WTC11 (cell line): ENCODE results near the gene ATP5PB. TPM values are rescaled to one million over a fixed set of nuclear protein-coding genes. Genes with fewer than 3 reads are reported as not detected.

Experiments used
- ATAC-seq: fragments of 200-7000 bp; cut with Tn5 transposase; 2 replicates; pipeline ENCODE4 v1.10.0; 2021; ENCODE audit warnings: mild to moderate bottlenecking, moderate library complexity
- Bru-seq: library from RNA; stranded (reverse); fragments of 400-500 nt; gene quantifications from one replicate; lab custom pipeline; 2021; lab: Mats Ljungman, UMichigan
- CTCF ChIA-PET: fragments of 300-600 bp; sonication (Branson Sonifier 250); formaldehyde crosslinking; loops from one replicate; lab custom pipeline; 2021; ENCODE audit warnings: antibody characterized with exemption; lab: Charles Lee
- POLR2A ChIA-PET: fragments of 350-600 bp; sonication (Branson Sonifier 250); formaldehyde crosslinking; loops from one replicate; lab custom pipeline; 2021; ENCODE audit warnings: antibody characterized with exemption; lab: Charles Lee
- DNase-seq: peaks from one replicate; pipeline ENCODE4 v3.0.0; 2021; ENCODE audit warnings: low spot score
- H3K27ac Mint-ChIP-seq: 2 replicates; pipeline ENCODE4 v1.8.0; 2021; ENCODE audit warnings: mixed read lengths
- H3K27me3 Mint-ChIP-seq: 2 replicates; pipeline ENCODE4 v1.8.0; 2021; ENCODE audit warnings: low read depth, mild to moderate bottlenecking, moderate library complexity, mixed read lengths
- H3K36me3 Mint-ChIP-seq: 2 replicates; pipeline ENCODE4 v1.8.0; 2021; ENCODE audit warnings: mixed read lengths
- H3K4me1 Mint-ChIP-seq: 2 replicates; pipeline ENCODE4 v1.8.0; 2022; ENCODE audit warnings: mixed read lengths
- H3K4me3 Mint-ChIP-seq: 2 replicates; pipeline ENCODE4 v1.8.0; 2021; ENCODE audit warnings: mild to moderate bottlenecking, moderate library complexity, mixed read lengths
- H3K9me3 Mint-ChIP-seq: 2 replicates; pipeline ENCODE4 v1.8.0; 2021; ENCODE audit warnings: mixed read lengths
- ATF1 ChIP-seq: sonication (generic); formaldehyde crosslinking; IDR thresholded peaks from 2 replicates; pipeline ENCODE4 v1.8.1; 2023; ENCODE audit warnings: mild to moderate bottlenecking, moderate library complexity, missing genetic modification reagents
- ELF4 ChIP-seq: sonication (generic); formaldehyde crosslinking; IDR thresholded peaks from 2 replicates; pipeline ENCODE4 v1.8.1; 2022; ENCODE audit warnings: low read depth, mild to moderate bottlenecking, moderate library complexity, missing genetic modification reagents
- EMX1 ChIP-seq: fragments of 250-450 bp; sonication (Bioruptor Pico); IDR thresholded peaks from 2 replicates; pipeline ENCODE4 v1.8.0; 2021; ENCODE audit warnings: mild to moderate bottlenecking
- ETV6 ChIP-seq: sonication (generic); formaldehyde crosslinking; IDR thresholded peaks from 2 replicates; pipeline ENCODE4 v1.8.1; 2022; ENCODE audit warnings: mild to moderate bottlenecking, missing genetic modification reagents
- FOXP1 ChIP-seq: sonication (generic); formaldehyde crosslinking; IDR thresholded peaks from 2 replicates; pipeline ENCODE4 v1.8.0; 2022; ENCODE audit warnings: missing genetic modification reagents, mild to moderate bottlenecking, moderate library complexity, borderline replicate concordance
- GRHL2 ChIP-seq: fragments of 250-450 bp; sonication (Bioruptor Pico); IDR thresholded peaks from 2 replicates; pipeline ENCODE4 v1.8.0; 2022; ENCODE audit warnings: mild to moderate bottlenecking, moderate library complexity; ENCODE audit not compliant: insufficient replicate concordance, severe bottlenecking
- KAT7 ChIP-seq: sonication (generic); formaldehyde crosslinking; IDR thresholded peaks from 2 replicates; pipeline ENCODE4 v1.8.1; 2023; ENCODE audit warnings: missing genetic modification reagents, mild to moderate bottlenecking, borderline replicate concordance
- MXD4 ChIP-seq: fragments of 250-450 bp; sonication (Bioruptor Pico); IDR thresholded peaks from 2 replicates; pipeline ENCODE4 v1.8.0; 2021; ENCODE audit warnings: mild to moderate bottlenecking, moderate library complexity, borderline replicate concordance
- NFE2L1 ChIP-seq: sonication (generic); formaldehyde crosslinking; IDR thresholded peaks from 2 replicates; pipeline ENCODE4 v1.8.1; 2023; ENCODE audit warnings: missing genetic modification reagents
- NFYB ChIP-seq: sonication (generic); formaldehyde crosslinking; conservative IDR thresholded peaks from 2 replicates; pipeline ENCODE4 v1.8.0; 2022; ENCODE audit warnings: low read depth, missing genetic modification reagents
- NR3C1 ChIP-seq: sonication (generic); formaldehyde crosslinking; conservative IDR thresholded peaks from 2 replicates; pipeline ENCODE4 v1.8.1; 2023; ENCODE audit warnings: low read depth, mild to moderate bottlenecking, missing genetic modification reagents
- RORB ChIP-seq: fragments of 250-450 bp; sonication (Bioruptor Pico); IDR thresholded peaks from 2 replicates; pipeline ENCODE4 v1.9.0; 2021; ENCODE audit warnings: mild to moderate bottlenecking
- TEAD4 ChIP-seq: sonication (generic); formaldehyde crosslinking; IDR thresholded peaks from 2 replicates; pipeline ENCODE4 v1.8.0; 2022; ENCODE audit warnings: mild to moderate bottlenecking, missing genetic modification reagents
- ZNF232 ChIP-seq: sonication (generic); formaldehyde crosslinking; IDR thresholded peaks from 2 replicates; pipeline ENCODE4 v1.8.0; 2022; ENCODE audit warnings: mild to moderate bottlenecking, missing genetic modification reagents
- ZNF423 ChIP-seq: fragments of 250-450 bp; sonication (Bioruptor Pico); IDR thresholded peaks from 2 replicates; pipeline ENCODE4 v2.1.2; 2022; ENCODE audit warnings: mild to moderate bottlenecking, moderate library complexity
- long read RNA-seq, 3 experiments: library from RNA in 1 of 3; library from capped mRNA in 1 of 3; library from polyadenylated mRNA in 1 of 3; unstranded in 2 of 3; stranded (forward) in 1 of 3; transcript quantifications; one replicate each; pipeline ENCODE4 v2.0.0, GENCODE V29; 2021
- total RNA-seq: library from RNA; stranded (reverse); gene quantifications from 3 replicates; pipeline ENCODE4 v1.2.3, GENCODE V29; 2021
- TF ChIP-seq, protein P1 (sequence below): fragments of 250-450 bp; sonication (Bioruptor Pico); IDR thresholded peaks from 2 replicates; pipeline ENCODE4 v1.9.0; 2021; ENCODE audit warnings: mild to moderate bottlenecking
- TF ChIP-seq, protein P2 (sequence below): fragments of 250-450 bp; sonication (Bioruptor Pico); IDR thresholded peaks from 2 replicates; pipeline ENCODE4 v1.9.0; 2021; ENCODE audit warnings: mild to moderate bottlenecking
- TF ChIP-seq, protein P3 (sequence below): fragments of 250-450 bp; sonication (Bioruptor Pico); conservative IDR thresholded peaks from 2 replicates; pipeline ENCODE4 v1.9.0; 2021; ENCODE audit warnings: mild to moderate bottlenecking
- TF ChIP-seq, protein P4 (sequence below): sonication (generic); formaldehyde crosslinking; IDR thresholded peaks from 2 replicates; pipeline ENCODE4 v1.8.0; 2022; ENCODE audit warnings: mild to moderate bottlenecking, missing genetic modification reagents
- TF ChIP-seq, protein P5 (sequence below): sonication (generic); formaldehyde crosslinking; IDR thresholded peaks from 2 replicates; pipeline ENCODE4 v1.8.1; 2023; ENCODE audit warnings: mild to moderate bottlenecking, missing genetic modification reagents
- TF ChIP-seq, protein P6 (sequence below): sonication (generic); formaldehyde crosslinking; IDR thresholded peaks from 2 replicates; pipeline ENCODE4 v1.8.0; 2023; ENCODE audit warnings: missing genetic modification reagents, mild to moderate bottlenecking, borderline replicate concordance

The ATP5PB gene, protein sequence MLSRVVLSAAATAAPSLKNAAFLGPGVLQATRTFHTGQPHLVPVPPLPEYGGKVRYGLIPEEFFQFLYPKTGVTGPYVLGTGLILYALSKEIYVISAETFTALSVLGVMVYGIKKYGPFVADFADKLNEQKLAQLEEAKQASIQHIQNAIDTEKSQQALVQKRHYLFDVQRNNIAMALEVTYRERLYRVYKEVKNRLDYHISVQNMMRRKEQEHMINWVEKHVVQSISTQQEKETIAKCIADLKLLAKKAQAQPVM
- total RNA-seq: 243 to 284 TPM (median 253 TPM) in 3 replicates
- Bru-seq, nascent RNA: percentile 95 among the genes with signal in this experiment
- long read RNA-seq, experiment 1, transcript ATP5PB-201 (6 exons, 1,040 nt): minor isoform, 6 of 528 reads
- long read RNA-seq, experiment 1, transcript ATP5PB-202 (7 exons, 3,156 nt): major isoform, 505 of 528 reads
- long read RNA-seq, experiment 1, partial matches to known transcripts: 16 of 528 reads
- long read RNA-seq, experiment 1, other reads (novel, unspliced or antisense): 1 of 528 reads
- long read RNA-seq, experiment 2, transcript ATP5PB-201 (6 exons, 1,040 nt): minor isoform, 7 of 349 reads
- long read RNA-seq, experiment 2, transcript ATP5PB-202 (7 exons, 3,156 nt): major isoform, 246 of 349 reads
- long read RNA-seq, experiment 2, partial matches to known transcripts: 62 of 349 reads
- long read RNA-seq, experiment 2, other reads (novel, unspliced or antisense): 34 of 349 reads
- long read RNA-seq, experiment 3, transcript ATP5PB-202 (7 exons, 3,156 nt): major isoform, 1,605 of 1,679 reads
- long read RNA-seq, experiment 3, transcript ATP5PB-201 (6 exons, 1,040 nt): minor isoform, 26 of 1,679 reads
- long read RNA-seq, experiment 3, partial matches to known transcripts: 10 of 1,679 reads
- long read RNA-seq, experiment 3, other reads (novel, unspliced or antisense): 37 of 1,679 reads

DNA sequence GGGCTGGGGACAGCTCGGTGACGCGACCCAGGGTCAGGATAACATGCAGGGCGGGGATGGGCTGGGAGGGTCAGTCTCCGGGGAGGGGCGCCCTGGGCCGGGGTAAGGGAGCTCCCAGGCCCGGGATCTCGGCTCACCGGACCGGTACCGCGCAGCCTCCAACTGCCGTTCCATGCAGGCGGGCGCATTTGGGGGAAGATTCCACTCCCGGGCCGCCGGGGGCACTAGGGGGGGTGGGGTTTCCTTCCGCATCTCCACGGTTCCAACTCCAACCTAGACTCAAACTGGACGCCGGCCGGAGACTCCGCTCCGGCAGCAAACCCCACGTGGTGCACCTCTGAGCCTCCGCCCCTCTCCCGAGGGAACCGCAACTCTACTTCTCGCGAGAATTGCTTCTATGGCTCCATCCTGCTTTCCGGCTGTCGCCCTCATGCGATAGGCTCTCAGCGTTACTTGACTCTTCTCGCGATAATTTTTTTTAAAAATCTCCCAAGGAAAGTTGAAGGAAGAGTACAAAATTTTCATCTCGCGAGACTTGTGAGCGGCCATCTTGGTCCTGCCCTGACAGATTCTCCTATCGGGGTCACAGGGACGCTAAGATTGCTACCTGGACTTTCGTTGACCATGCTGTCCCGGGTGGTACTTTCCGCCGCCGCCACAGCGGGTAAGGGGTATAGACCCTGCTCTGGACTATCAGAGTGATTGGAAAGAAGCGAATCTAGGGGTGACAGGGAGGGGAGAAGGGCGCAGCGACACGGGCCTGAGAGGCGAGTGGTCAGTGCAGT, at the start of gene ATP5PB, which contains the start of gene WDR77:
Gene ATP5PB, plus strand, starts transcription at position 547 of the 785 bp plus-strand sequence. Its CDS starts 78 bp downstream, at position 625.
Gene WDR77, minus strand, starts transcription at position 339 of the 785 bp plus-strand sequence. Its CDS starts 87 bp downstream, at position 252.
- peak; percentile 98 for ATAC-seq
- H3K4me1 Mint-ChIP-seq: peaks cover 31% of the 10 kb centered on the region
- H3K36me3 Mint-ChIP-seq: peaks cover 30% of the 10 kb centered on the region
- ChIA-PET CTCF (interaction anchor here (0.7 to 1.5 kb wide), 7 partner anchors 33 to 289 kb away, joined by 3 to 14 read pairs (median 5); no protein-coding TSS in a partner anchor), POLR2A (interaction anchor here (0.7 to 1.0 kb wide), 4 partner anchors 13 to 558 kb away, joined by 3 to 8 read pairs (median 4); no protein-coding TSS in a partner anchor)
- peak; percentile 92 for DNase-seq
- no peaks in the 10 kb centered on the region for H3K9me3 Mint-ChIP-seq
- H3K4me3 Mint-ChIP-seq: peak within 1 kb of the TSS; percentile 100
- no peaks in the 10 kb centered on the region for H3K27me3 Mint-ChIP-seq
- peak within 1 kb of the TSS; percentile 99 for H3K27ac Mint-ChIP-seq
- TF ChIP-seq, protein P1, sequence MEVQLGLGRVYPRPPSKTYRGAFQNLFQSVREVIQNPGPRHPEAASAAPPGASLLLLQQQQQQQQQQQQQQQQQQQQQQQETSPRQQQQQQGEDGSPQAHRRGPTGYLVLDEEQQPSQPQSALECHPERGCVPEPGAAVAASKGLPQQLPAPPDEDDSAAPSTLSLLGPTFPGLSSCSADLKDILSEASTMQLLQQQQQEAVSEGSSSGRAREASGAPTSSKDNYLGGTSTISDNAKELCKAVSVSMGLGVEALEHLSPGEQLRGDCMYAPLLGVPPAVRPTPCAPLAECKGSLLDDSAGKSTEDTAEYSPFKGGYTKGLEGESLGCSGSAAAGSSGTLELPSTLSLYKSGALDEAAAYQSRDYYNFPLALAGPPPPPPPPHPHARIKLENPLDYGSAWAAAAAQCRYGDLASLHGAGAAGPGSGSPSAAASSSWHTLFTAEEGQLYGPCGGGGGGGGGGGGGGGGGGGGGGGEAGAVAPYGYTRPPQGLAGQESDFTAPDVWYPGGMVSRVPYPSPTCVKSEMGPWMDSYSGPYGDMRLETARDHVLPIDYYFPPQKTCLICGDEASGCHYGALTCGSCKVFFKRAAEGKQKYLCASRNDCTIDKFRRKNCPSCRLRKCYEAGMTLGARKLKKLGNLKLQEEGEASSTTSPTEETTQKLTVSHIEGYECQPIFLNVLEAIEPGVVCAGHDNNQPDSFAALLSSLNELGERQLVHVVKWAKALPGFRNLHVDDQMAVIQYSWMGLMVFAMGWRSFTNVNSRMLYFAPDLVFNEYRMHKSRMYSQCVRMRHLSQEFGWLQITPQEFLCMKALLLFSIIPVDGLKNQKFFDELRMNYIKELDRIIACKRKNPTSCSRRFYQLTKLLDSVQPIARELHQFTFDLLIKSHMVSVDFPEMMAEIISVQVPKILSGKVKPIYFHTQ (CRISPR knock-in tag): no peak
- TF ChIP-seq ZNF232 (CRISPR knock-in tag) (no peak), ETV6 (CRISPR knock-in tag) (0 out of 2 replicates have a peak, but pooled peaks have one; percentile 17), FOXP1 (CRISPR knock-in tag) (no peak), ATF1 (CRISPR knock-in tag) (no peak), KAT7 (CRISPR knock-in tag) (no peak), NR3C1 (CRISPR knock-in tag) (no peak), GRHL2 (CRISPR knock-in tag) (no peak), RORB (CRISPR knock-in tag) (no peak), ELF4 (CRISPR knock-in tag) (no peak), ZNF423 (no peak), NFYB (CRISPR knock-in tag) (no peak), EMX1 (CRISPR knock-in tag) (no peak), NFE2L1 (no peak), MXD4 (CRISPR knock-in tag) (no peak), TEAD4 (CRISPR knock-in tag) (no peak)
- TF ChIP-seq, protein P2, sequence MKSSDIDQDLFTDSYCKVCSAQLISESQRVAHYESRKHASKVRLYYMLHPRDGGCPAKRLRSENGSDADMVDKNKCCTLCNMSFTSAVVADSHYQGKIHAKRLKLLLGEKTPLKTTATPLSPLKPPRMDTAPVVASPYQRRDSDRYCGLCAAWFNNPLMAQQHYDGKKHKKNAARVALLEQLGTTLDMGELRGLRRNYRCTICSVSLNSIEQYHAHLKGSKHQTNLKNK (CRISPR knock-in tag): no peak
- TF ChIP-seq, protein P3, sequence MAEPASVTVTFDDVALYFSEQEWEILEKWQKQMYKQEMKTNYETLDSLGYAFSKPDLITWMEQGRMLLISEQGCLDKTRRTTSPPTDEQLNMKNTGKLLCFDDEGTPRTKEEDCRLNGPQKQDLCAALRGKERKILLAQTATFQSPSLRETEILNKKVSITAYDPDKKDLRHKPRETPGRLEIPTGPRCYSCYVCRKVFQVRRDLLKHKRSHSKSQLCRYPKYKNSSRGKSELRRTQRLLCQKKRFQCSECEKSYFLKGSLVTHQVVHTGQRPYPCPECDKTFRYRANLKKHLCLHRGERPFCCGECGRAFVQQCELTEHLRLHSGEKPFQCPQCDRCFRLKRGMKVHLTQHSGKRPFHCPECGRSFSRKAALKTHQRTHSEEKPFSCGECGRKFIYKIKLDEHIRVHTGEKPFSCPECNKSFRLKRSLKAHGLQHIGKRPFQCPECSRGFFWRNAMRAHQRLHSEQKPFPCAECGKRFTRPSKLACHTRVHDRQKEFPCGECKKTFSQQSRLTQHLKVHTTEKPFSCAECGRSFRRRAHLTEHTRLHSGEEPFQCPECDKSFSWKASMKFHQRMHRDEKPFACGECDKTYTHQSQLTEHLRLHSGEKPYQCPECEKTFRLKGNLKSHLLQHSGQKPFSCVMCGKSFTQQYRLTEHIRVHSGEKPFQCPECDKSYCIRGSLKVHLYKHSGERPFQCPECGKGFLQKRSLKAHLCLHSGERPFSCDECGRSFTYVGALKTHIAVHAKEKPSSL (CRISPR knock-in tag): no peak
- TF ChIP-seq, protein P4, sequence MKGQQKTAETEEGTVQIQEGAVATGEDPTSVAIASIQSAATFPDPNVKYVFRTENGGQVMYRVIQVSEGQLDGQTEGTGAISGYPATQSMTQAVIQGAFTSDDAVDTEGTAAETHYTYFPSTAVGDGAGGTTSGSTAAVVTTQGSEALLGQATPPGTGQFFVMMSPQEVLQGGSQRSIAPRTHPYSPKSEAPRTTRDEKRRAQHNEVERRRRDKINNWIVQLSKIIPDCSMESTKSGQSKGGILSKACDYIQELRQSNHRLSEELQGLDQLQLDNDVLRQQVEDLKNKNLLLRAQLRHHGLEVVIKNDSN (CRISPR knock-in tag): peak; percentile 83
- TF ChIP-seq, protein P5, sequence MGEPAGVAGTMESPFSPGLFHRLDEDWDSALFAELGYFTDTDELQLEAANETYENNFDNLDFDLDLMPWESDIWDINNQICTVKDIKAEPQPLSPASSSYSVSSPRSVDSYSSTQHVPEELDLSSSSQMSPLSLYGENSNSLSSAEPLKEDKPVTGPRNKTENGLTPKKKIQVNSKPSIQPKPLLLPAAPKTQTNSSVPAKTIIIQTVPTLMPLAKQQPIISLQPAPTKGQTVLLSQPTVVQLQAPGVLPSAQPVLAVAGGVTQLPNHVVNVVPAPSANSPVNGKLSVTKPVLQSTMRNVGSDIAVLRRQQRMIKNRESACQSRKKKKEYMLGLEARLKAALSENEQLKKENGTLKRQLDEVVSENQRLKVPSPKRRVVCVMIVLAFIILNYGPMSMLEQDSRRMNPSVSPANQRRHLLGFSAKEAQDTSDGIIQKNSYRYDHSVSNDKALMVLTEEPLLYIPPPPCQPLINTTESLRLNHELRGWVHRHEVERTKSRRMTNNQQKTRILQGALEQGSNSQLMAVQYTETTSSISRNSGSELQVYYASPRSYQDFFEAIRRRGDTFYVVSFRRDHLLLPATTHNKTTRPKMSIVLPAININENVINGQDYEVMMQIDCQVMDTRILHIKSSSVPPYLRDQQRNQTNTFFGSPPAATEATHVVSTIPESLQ (CRISPR knock-in tag): no peak
- TF ChIP-seq, protein P6, sequence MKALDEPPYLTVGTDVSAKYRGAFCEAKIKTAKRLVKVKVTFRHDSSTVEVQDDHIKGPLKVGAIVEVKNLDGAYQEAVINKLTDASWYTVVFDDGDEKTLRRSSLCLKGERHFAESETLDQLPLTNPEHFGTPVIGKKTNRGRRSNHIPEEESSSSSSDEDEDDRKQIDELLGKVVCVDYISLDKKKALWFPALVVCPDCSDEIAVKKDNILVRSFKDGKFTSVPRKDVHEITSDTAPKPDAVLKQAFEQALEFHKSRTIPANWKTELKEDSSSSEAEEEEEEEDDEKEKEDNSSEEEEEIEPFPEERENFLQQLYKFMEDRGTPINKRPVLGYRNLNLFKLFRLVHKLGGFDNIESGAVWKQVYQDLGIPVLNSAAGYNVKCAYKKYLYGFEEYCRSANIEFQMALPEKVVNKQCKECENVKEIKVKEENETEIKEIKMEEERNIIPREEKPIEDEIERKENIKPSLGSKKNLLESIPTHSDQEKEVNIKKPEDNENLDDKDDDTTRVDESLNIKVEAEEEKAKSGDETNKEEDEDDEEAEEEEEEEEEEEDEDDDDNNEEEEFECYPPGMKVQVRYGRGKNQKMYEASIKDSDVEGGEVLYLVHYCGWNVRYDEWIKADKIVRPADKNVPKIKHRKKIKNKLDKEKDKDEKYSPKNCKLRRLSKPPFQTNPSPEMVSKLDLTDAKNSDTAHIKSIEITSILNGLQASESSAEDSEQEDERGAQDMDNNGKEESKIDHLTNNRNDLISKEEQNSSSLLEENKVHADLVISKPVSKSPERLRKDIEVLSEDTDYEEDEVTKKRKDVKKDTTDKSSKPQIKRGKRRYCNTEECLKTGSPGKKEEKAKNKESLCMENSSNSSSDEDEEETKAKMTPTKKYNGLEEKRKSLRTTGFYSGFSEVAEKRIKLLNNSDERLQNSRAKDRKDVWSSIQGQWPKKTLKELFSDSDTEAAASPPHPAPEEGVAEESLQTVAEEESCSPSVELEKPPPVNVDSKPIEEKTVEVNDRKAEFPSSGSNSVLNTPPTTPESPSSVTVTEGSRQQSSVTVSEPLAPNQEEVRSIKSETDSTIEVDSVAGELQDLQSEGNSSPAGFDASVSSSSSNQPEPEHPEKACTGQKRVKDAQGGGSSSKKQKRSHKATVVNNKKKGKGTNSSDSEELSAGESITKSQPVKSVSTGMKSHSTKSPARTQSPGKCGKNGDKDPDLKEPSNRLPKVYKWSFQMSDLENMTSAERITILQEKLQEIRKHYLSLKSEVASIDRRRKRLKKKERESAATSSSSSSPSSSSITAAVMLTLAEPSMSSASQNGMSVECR (CRISPR knock-in tag): 0 out of 2 replicates have a peak, but pooled peaks have one; percentile 25
